Esophagus muscularis mucosa (tissue), 4 donors: ENCODE data around the gene ADAM29. TPM values are rescaled to one million over a fixed set of nuclear protein-coding genes. Genes with fewer than 3 reads are reported as not detected.
"Not testable (repeated sequence)": the region's sequence is repeated elsewhere in the genome, so short reads cannot be mapped to it uniquely, and the experiment has no call there.

ENCODE experiments used
- DNase-seq: peaks from one replicate; pipeline ENCODE4 v3.0.0-alpha.2; 2017; ENCODE audit errors: extremely low spot score
- H3K27ac ChIP-seq, 4 donors: fragments of 200-600 bp; sonication (generic); replicated peaks in 1 of 4; 1 replicate in 3 of 4; 2 replicates in 1 of 4; pipeline ENCODE4 v1.5.1; 2016 to 2019; ENCODE audit warnings: mild to moderate bottlenecking in 1 of 4
- H3K27me3 ChIP-seq, 4 donors: fragments of 200-600 bp; sonication (generic); one replicate each; pipeline versions ENCODE4 v1.5.1 to v1.6.0; 2016 to 2019
- H3K36me3 ChIP-seq, 4 donors: fragments of 200-600 bp; sonication (generic); one replicate each; pipeline ENCODE4 v1.5.1; 2016 to 2019
- H3K4me1 ChIP-seq, 4 donors: fragments of 200-600 bp; sonication (generic); one replicate each; pipeline ENCODE4 v1.5.1; 2016 to 2019
- H3K4me3 ChIP-seq, 4 donors: fragments of 200-600 bp; sonication (generic); 1 replicate in 2 of 4; 2 replicates in 2 of 4; pipeline ENCODE4 v1.5.1; 2016 to 2019; ENCODE audit warnings: mild to moderate bottlenecking in 4 of 4, moderate library complexity in 1 of 4
- H3K9me3 ChIP-seq, 4 donors: fragments of 200-600 bp; sonication (generic); 1 replicate in 3 of 4; 2 replicates in 1 of 4; pipeline ENCODE4 v1.5.1; 2016 to 2019
- EP300 ChIP-seq: sonication (generic); formaldehyde crosslinking; IDR thresholded peaks from one replicate; pipeline ENCODE4 v1.6.1; 2017; ENCODE audit warnings: antibody characterized with exemption
- POLR2A ChIP-seq: fragments of 450-650 bp; IDR thresholded peaks from one replicate; pipeline ENCODE4 v1.6.1; 2017; ENCODE audit warnings: antibody characterized with exemption, moderate library complexity, mild to moderate bottlenecking, low read depth
- POLR2AphosphoS5 ChIP-seq, 2 donors: sonication (generic); formaldehyde crosslinking; IDR thresholded peaks; one replicate each; pipeline ENCODE4 v1.6.1; 2017; ENCODE audit warnings: antibody characterized with exemption in 2 of 2
- WGBS: methylation state at CpG from one replicate; pipeline ENCODE4 v1.1.5; 2018; 5-methylcytosine and 5-hydroxymethylcytosine counted together
- intact Hi-C: fragments of 100-400 bp; cut with DNase I; formaldehyde crosslinking; loops from one replicate; pipeline ENCODE4 v1.15.1; 2023
- small RNA-seq, 3 donors: library from RNA; depleted of rRNA; stranded (forward); fragments of <200 nt; gene quantifications; one replicate each; pipeline ENCODE3, GENCODE V24; 2016
- total RNA-seq, 4 donors: library from RNA; depleted of rRNA; stranded (reverse); fragments of >200 nt; gene quantifications; one replicate each; pipeline versions ENCODE4 v1.1.0 to v1.2.1, GENCODE V29; 2016
- TF ChIP-seq, protein P1 (sequence below), 3 experiments: fragments of 200-600 bp in 2 of 3; fragments of 450-650 bp in 1 of 3; sonication (generic) in 2 of 3; IDR thresholded peaks; one replicate each; pipeline ENCODE4 v1.5.1; 2017 to 2019; ENCODE audit warnings: antibody characterized with exemption in 3 of 3, mild to moderate bottlenecking in 2 of 3, moderate library complexity in 1 of 3

ADAM29 gene
- total RNA-seq, 4 donors from 2014 or later = not detected

DNA sequence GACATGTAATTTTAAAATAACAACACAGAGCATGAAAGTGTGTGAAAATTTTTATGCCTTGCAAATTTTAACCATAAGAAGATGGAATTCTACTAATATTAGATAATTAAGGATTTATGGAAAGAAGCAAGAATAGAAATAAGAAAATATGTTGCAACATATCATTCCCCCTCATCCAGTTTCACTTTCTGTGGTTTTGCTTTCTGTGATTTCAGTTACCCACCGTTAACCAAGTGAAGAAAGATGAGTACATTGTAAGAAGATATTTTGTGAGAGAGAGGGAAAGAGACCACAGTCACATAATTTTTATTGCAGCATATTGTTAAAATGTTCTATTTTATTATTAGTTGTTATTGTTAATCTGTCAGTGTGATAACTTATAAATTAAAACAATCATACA lies 77.9 kb downstream of the ADAM29 start:
- intact Hi-C loops = no loop called here
- no peaks in the 10 kb centered on the region for H3K36me3 ChIP-seq
- no peak for DNase-seq
- no peaks in the 10 kb centered on the region for H3K9me3 ChIP-seq
- no peaks in the 10 kb centered on the region for H3K27me3 ChIP-seq
- TF ChIP-seq POLR2AphosphoS5 (IDR thresholded peaks at IDR 0.05) = no peak
- TF ChIP-seq EP300 = no peak
- no peak for TF ChIP-seq POLR2A
- TF ChIP-seq, protein P1, sequence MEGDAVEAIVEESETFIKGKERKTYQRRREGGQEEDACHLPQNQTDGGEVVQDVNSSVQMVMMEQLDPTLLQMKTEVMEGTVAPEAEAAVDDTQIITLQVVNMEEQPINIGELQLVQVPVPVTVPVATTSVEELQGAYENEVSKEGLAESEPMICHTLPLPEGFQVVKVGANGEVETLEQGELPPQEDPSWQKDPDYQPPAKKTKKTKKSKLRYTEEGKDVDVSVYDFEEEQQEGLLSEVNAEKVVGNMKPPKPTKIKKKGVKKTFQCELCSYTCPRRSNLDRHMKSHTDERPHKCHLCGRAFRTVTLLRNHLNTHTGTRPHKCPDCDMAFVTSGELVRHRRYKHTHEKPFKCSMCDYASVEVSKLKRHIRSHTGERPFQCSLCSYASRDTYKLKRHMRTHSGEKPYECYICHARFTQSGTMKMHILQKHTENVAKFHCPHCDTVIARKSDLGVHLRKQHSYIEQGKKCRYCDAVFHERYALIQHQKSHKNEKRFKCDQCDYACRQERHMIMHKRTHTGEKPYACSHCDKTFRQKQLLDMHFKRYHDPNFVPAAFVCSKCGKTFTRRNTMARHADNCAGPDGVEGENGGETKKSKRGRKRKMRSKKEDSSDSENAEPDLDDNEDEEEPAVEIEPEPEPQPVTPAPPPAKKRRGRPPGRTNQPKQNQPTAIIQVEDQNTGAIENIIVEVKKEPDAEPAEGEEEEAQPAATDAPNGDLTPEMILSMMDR (IDR thresholded peaks at IDR 0.05) = no peak
- no peaks in the 10 kb centered on the region for H3K4me1 ChIP-seq
- H3K27ac ChIP-seq = no peak overlapping the region
- 71% methylated on average over 1 of the region's 1 CpG for WGBS
- H3K4me3 ChIP-seq = no peak overlapping the region

DNA sequence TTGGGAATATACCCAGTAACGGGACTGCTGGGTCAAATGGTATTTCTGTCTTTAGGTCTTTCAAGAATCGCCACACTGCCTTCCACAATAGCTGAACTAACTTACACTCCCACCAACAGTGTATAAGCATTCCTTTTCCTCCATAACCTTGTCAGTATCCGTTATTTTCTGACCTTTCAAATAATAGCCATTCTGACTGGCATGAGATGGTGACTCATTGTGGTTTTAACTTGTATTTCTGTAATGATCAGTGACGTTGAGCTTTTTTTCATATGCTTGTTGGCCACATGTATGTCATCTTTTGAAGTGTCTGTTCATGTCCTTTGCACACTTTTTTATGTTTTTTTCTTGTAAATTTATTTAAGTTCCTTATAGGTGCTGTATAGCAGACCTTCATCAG lies 81.2 kb downstream of the ADAM29 start:
- H3K4me3 ChIP-seq = no peak overlapping the region
- H3K27me3 ChIP-seq = no peaks in the 10 kb centered on the region
- TF ChIP-seq EP300 = no peak
- no peak for TF ChIP-seq POLR2A
- TF ChIP-seq, protein P1 (IDR thresholded peaks at IDR 0.05) = no peak
- TF ChIP-seq POLR2AphosphoS5 (IDR thresholded peaks at IDR 0.05) = no peak
- no peak for DNase-seq
- no peaks in the 10 kb centered on the region for H3K9me3 ChIP-seq
- no peaks in the 10 kb centered on the region for H3K4me1 ChIP-seq
- intact Hi-C loops = no loop called here
- H3K27ac ChIP-seq = no peak overlapping the region
- WGBS = 83% methylated on average over 4 of the region's 4 CpGs
- no peaks in the 10 kb centered on the region for H3K36me3 ChIP-seq

DNA sequence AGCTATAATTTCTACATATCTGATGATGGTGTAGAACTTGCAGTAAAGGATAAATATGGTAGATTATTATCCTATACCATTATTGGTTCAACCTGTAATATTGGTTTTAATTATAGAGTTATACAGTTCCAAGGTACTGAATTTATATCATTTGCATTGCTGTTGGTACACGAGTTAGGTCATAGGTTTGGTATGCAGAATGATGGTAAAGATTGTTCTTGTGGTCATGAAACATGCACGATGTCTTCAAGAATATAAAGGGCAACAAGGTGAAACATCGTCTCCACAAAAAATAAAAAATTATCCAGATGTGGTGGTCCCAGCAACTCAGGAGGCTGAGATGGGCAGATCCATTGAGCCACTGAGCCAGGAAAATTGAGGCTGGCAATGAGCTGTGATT lies 99.6 kb downstream of the ADAM29 start:
- Histone ChIP-seq H3K4me3 (no peak overlapping the region), H3K36me3 (no peaks in the 10 kb centered on the region), H3K4me1 (no peaks in the 10 kb centered on the region), H3K9me3 (peaks cover 0 to 3% (median 0%) of the 10 kb centered on the region in 4 donors), H3K27me3 (no peaks in the 10 kb centered on the region), H3K27ac (no peak overlapping the region)
- 87% methylated on average over 3 of the region's 3 CpGs for WGBS
- DNase-seq = no peak
- TF ChIP-seq POLR2AphosphoS5 (IDR thresholded peaks at IDR 0.05) (no peak), EP300 (no peak), POLR2A (no peak)
- TF ChIP-seq, protein P1 (IDR thresholded peaks at IDR 0.05) = no peak
- intact Hi-C loops = no loop called here

DNA sequence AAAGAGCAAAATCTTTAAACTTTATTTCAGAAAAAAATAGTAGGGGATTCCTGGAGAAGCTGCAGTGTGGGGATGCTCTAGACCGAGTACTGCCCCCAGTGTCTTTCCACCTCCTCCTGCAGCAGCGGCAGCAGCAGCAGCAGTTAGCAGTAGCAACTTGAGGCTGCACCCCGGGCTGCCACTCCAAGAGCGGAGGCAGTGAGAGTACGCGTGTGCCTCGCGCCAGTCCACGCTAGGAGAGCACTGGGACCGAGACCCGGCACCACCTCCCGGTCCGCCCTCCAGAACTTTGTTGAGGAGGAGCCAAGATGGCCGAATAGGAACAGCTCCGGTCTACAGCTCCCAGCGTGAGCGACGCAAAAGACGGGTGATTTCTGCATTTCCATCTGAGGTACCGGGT lies 101.3 kb downstream of the ADAM29 start:
- H3K27ac ChIP-seq, DNase-seq, H3K9me3 ChIP-seq, H3K4me3 ChIP-seq, H3K36me3 ChIP-seq, intact Hi-C loops, H3K4me1 ChIP-seq, H3K27me3 ChIP-seq: not testable (repeated sequence)
- 88% methylated on average over 20 of the region's 20 CpGs for WGBS

Small RNA genes within 50 kb of the gene (small RNA-seq; reads per million reads assigned to genes)
- 0 reads per million in 3 donors for gene AC105914.1

Other genes starting within 250 kb of the ADAM29 start
- under 1 TPM in 3 of 4 donors, not detected in 1; under 0.01 to 0.39 (median 0.11) TPM for gene GLRA3, start 89.1 kb upstream of the ADAM29 start, total RNA-seq